ENCODE measurements around the gene FANCC. TPM values are rescaled to one million over a fixed set of nuclear protein-coding genes. Genes with fewer than 3 reads are reported as not detected.

Gene FANCC
- polyA plus RNA-seq, 1 of the 3 experiments (the other 2 are of a cell fraction) = 3.5 TPM

- ChIA-PET POLR2A (no interaction called here), CTCF (interaction anchor here (0.6 kb wide), 1 partner anchor 9 kb away, joined by 3 read pairs; no protein-coding TSS in a partner anchor)
- H3K4me3 ChIP-seq (ENCODE audit: low read depth in 2 of 2, low read length in 1 of 2) = peak overlapping the region in 1 of 2 experiments; percentile 6; a peak in 1 of 4 replicates
- no peaks in the 10 kb centered on the region for H3K27me3 ChIP-seq (ENCODE audit: insufficient read depth)
- H3K4me1 ChIP-seq (ENCODE audit: control insufficient read depth in 1 of 2, insufficient read depth in 2 of 2, low read depth in 1 of 2, low read length in 1 of 2) = peaks cover 13 to 18% of the 10 kb centered on the region in 2 experiments; a peak in 3 of 4 replicates
- WGBS (ENCODE audit: low lambda C conversion rate) = 19% methylated on average over 4 of the region's 4 CpGs
- peak overlapping the region; percentile 5; the same call in 1 of the 2 replicates for H2AFZ ChIP-seq (ENCODE audit: low read depth)
- H3K27ac ChIP-seq (ENCODE audit: low read depth in 2 of 2, low read length in 1 of 2) = peak overlapping the region; percentile 36 to 64
- peak overlapping the region; percentile 4; the same call in 1 of the 2 replicates for H3K9ac ChIP-seq
- H3F3A ChIP-seq (replicated peaks; ENCODE audit: insufficient read depth) = peaks cover 10% of the 10 kb centered on the region
- no peaks in the 10 kb centered on the region for H4K20me1 ChIP-seq (ENCODE audit: insufficient read depth)
- H3K79me2 ChIP-seq (ENCODE audit: insufficient read depth) = no peaks in the 10 kb centered on the region
- H3K9me3 ChIP-seq = no peaks in the 10 kb centered on the region
- peak overlapping the region; percentile 26; the same call in 1 of the 2 replicates for H3K4me2 ChIP-seq
- no peak for DNase-seq
- H3K9me2 ChIP-seq = no peaks in the 10 kb centered on the region
- peaks cover 2 to 15% of the 10 kb centered on the region in 2 experiments for H3K36me3 ChIP-seq (replicated peaks in 1 of 2; ENCODE audit: control insufficient read depth in 1 of 2, insufficient read depth in 2 of 2, low read length in 1 of 2)
- TF ChIP-seq EP300 (IDR thresholded peaks at IDR 0.05; ENCODE audit: borderline replicate concordance in 1 of 2, low read depth in 1 of 2, low read length in 1 of 2) = peak in 1 of 2 experiments; percentile 47; a peak in 1 of 4 replicates
- no peak for TF ChIP-seq RXRA (IDR thresholded peaks at IDR 0.05; ENCODE audit: borderline replicate concordance, low read depth)
- TF ChIP-seq EZH2phosphoT487 (IDR thresholded peaks at IDR 0.05; ENCODE audit: borderline replicate concordance, low read depth) = no peak
- no peak for TF ChIP-seq REST (IDR thresholded peaks at IDR 0.05; ENCODE audit: low read depth, low read length)
- TF ChIP-seq CHD2 (IDR thresholded peaks at IDR 0.05; ENCODE audit: low read length, partially characterized antibody) = no peak
- TF ChIP-seq NRF1 (IDR thresholded peaks at IDR 0.05; ENCODE audit: low read depth, low read length) = no peak
- TF ChIP-seq IRF3 (IDR thresholded peaks at IDR 0.05; ENCODE audit: low read depth, low read length) = no peak
- TF ChIP-seq ELF1 (IDR thresholded peaks at IDR 0.05) = no peak
- no peak for TF ChIP-seq USF1 (IDR thresholded peaks at IDR 0.05; ENCODE audit: borderline replicate concordance, low read depth)
- TF ChIP-seq CTCF (IDR thresholded peaks at IDR 0.05) = no peak
- no peak for TF ChIP-seq TEAD4 (IDR thresholded peaks at IDR 0.05; ENCODE audit: borderline replicate concordance, insufficient read depth)
- TF ChIP-seq FOXM1 (IDR thresholded peaks at IDR 0.05; ENCODE audit: low read depth) = no peak
- no peak for TF ChIP-seq ZBTB33 (IDR thresholded peaks at IDR 0.05; ENCODE audit: borderline replicate concordance, low read depth)
- no peak for TF ChIP-seq USF2 (IDR thresholded peaks at IDR 0.05; ENCODE audit: borderline replicate concordance, low read depth, low read length)
- peak; percentile 17; the same call in 1 of the 2 replicates for TF ChIP-seq FOSL2 (IDR thresholded peaks at IDR 0.05; ENCODE audit: borderline replicate concordance, low read depth)
- TF ChIP-seq MXI1 (IDR thresholded peaks at IDR 0.05; ENCODE audit: low read depth, low read length) = no peak
- no peak for TF ChIP-seq TAF1 (IDR thresholded peaks at IDR 0.05; ENCODE audit: borderline replicate concordance, low read depth, low read length)
- TF ChIP-seq FOXJ3 (CRISPR knock-in tag; IDR thresholded peaks at IDR 0.05) = no peak
- TF ChIP-seq PBX3 (IDR thresholded peaks at IDR 0.05) = peak; percentile 77
- TF ChIP-seq SIN3A (IDR thresholded peaks at IDR 0.05; ENCODE audit: borderline replicate concordance, low read depth, low read length) = no peak
Measured at GRCh38 chr9:95171001-95171400, 146.5 kb downstream of the FANCC start.
